Lower leg skin (tissue), 4 donors: ENCODE data around the gene DDX49. TPM values are rescaled to one million over a fixed set of nuclear protein-coding genes. Genes with fewer than 3 reads are reported as not detected.

Source experiments
- DNase-seq, 2 donors: peaks; one replicate each; pipeline ENCODE4 v3.0.0-alpha.2; 2019; ENCODE audit warnings: low spot score in 2 of 2
- H3K4me3 ChIP-seq: fragments of 200-600 bp; sonication (generic); 2 replicates; pipeline ENCODE4 v1.5.1; 2017; ENCODE audit warnings: mild to moderate bottlenecking, low read depth; ENCODE audit not compliant: poor library complexity, severe bottlenecking
- CTCF ChIP-seq, 3 donors: fragments of 450-650 bp; IDR thresholded peaks; one replicate each; pipeline ENCODE4 v1.5.1; 2016; ENCODE audit warnings: antibody characterized with exemption in 3 of 3, mild to moderate bottlenecking in 3 of 3, moderate library complexity in 2 of 3
- POLR2A ChIP-seq, 2 donors: fragments of 450-650 bp; IDR thresholded peaks; one replicate each; pipeline ENCODE4 v1.6.1; 2016 to 2017; ENCODE audit warnings: antibody characterized with exemption in 2 of 2, mild to moderate bottlenecking in 1 of 2, moderate library complexity in 1 of 2
- WGBS, 2 donors: methylation state at CpG; one replicate each; pipeline ENCODE4 v1.1.5; 2018; 5-methylcytosine and 5-hydroxymethylcytosine counted together
- intact Hi-C: fragments of 100-400 bp; cut with DNase I; formaldehyde crosslinking; loops from one replicate; pipeline ENCODE4 v1.15.0; 2023; ENCODE audit warnings: low total_unique reads
- total RNA-seq, 4 donors: library from RNA; depleted of rRNA; stranded (reverse); fragments of >200 nt; gene quantifications; one replicate each; pipeline ENCODE4 v1.1.0, GENCODE V29; 2016

Gene DDX49
- total RNA-seq, 4 donors from 2014 or later, result 50.0 to 87.7 (median 65.5) TPM

DNA sequence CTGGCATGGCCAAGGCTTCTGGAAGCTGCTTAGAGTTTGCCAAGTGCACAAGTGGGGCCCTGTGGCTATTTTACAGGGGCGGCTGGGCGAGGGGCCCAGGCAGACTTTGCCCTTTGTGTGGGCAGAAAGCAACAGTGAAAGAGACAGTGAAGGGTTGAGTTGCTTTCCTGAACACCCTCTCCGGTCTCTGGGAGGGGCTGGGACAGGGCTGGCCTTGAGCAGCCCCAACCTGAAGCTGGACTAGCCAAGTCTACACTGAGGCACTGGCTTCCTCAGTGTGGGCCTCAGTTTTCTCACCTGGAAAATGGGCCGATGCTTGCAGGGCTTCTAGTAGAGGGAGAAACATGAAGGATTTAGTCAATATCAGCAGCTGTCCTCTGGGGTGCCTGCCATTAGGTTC is 23.9 kb downstream of the DDX49 start:
- TF ChIP-seq CTCF (IDR thresholded peaks at IDR 0.05) (no peak), POLR2A (IDR thresholded peaks at IDR 0.05) (no peak)
- DNase-seq, result no peak
- intact Hi-C loops, result no loop called here
- H3K4me3 ChIP-seq, result no peak overlapping the region
- 81 to 82% methylated on average over 4 of the region's 4 CpGs for WGBS, 2 donors

DNA sequence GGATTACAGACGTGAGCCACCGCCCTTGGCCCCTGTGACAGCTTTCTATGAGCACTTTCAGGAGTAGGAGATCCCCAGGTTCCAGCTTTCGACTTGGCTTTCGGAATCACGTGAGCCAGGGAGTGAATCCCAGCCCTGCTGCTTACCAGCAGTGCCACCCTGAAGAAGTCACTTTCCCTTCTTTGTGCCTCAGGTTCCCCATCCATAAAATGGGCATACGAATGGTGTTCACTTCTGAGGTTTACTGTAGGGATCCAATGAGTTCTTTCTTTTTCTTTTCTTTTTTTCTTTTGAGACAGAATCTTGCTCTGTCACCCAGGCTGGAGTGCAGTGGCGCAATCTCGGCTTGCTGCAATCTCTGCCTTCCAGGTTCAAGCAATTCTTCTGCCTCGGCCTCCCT is 25.8 kb downstream of the DDX49 start:
- TF ChIP-seq CTCF (IDR thresholded peaks at IDR 0.05) (no peak), POLR2A (IDR thresholded peaks at IDR 0.05) (no peak)
- intact Hi-C loops, result no loop called here
- 87 to 89% methylated on average over 9 of the region's 9 CpGs for WGBS, 2 donors
- no peak overlapping the region for H3K4me3 ChIP-seq
- DNase-seq, result no peak

- no peak for DNase-seq
- H3K4me3 ChIP-seq, result no peak overlapping the region
- intact Hi-C loops, result no loop called here
- TF ChIP-seq POLR2A (IDR thresholded peaks at IDR 0.05), result no peak
Observed at GRCh38 chr19:18946335-18946734, 26.8 kb downstream of the DDX49 start.

DNA sequence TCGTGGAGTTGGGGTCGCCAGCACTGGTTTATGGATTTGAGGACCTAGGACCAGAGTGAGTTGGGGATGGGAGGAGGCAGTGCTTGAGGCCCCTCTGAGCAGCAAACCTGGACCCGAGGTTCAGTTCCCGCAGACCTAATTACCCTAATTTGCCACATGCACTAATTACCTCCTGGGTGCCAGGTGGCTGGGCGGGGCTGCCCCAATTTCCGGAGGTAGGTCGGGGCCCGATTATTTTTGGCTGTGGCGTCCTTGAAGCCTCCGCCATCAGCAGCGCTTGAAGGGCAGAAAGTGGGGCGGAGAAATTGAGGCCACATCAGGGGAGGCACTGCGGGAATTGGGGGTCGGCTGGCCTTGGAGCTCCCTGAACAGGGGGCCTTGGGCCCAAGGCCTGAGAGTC is 27.4 kb downstream of the DDX49 start:
- intact Hi-C loops, result no loop called here
- DNase-seq, result no peak
- TF ChIP-seq POLR2A (IDR thresholded peaks at IDR 0.05), result no peak
- no peak for TF ChIP-seq CTCF (IDR thresholded peaks at IDR 0.05)
- 62 to 68% methylated on average over 14 of the region's 14 CpGs for whole genome bisulfite sequencing, 2 donors
- H3K4me3 ChIP-seq, result no peak overlapping the region

- WGBS, 2 donors, result 71 to 78% methylated on average over 9 to 15 of the region's 15 CpGs
- H3K4me3 ChIP-seq, result no peak overlapping the region
- TF ChIP-seq POLR2A (IDR thresholded peaks at IDR 0.05), result no peak
- TF ChIP-seq CTCF (IDR thresholded peaks at IDR 0.05), result no peak
- intact Hi-C loops, result no loop called here
- DNase-seq, result no peak
Observed at GRCh38 chr19:18948075-18948975, 28.8 kb downstream of the DDX49 start.

GRCh38 chr19:18948976-18949356 is 29.5 kb downstream of the DDX49 start:
- H3K4me3 ChIP-seq, result no peak overlapping the region
- intact Hi-C loops, result no loop called here
- TF ChIP-seq CTCF (IDR thresholded peaks at IDR 0.05) (no peak), POLR2A (IDR thresholded peaks at IDR 0.05) (no peak)
- no peak for DNase-seq
- 90 to 91% methylated on average over 5 of the region's 5 CpGs for WGBS, 2 donors
